ENCODE measurements around the gene SLC41A3.
A peak's percentile ranks its signal among the peaks of the same experiment; 100 is the strongest.

SLC41A3 gene

DNA sequence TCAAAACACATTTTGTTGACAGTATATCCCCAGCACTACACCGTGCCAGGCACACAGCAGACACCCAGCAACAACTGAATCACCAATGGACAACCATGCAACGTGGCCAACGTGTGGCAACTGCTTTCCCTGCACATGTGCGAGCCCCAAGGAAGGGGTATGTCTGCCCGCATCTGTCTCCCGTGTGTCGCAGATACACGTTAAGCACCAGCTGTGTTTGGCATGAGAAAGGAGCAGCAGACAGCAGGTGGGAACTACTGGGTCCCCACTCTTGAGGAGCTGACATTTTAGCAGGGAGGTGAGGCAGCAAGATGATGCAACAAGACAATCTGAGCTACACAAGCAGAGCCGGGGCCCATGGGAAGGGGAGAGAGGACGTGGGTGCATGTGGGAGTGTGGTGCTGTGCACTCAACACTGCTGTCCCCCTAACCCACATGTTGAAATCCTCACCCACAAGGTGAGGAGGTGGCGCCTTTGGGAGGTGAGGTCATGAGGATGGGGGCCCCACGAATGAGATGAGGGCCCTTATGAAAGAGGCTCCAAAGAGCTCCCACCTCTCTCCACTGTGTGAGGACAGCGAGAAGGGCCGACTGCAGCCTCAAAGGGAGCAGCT, 58.7 kb downstream of the SLC41A3 start:
- H3K27me3 ChIP-seq (ENCODE audit: control insufficient read depth, insufficient read depth, low read length), result no peaks in the 10 kb centered on the region
- H3K4me3 ChIP-seq (ENCODE audit: low read depth, low read length), result no peak overlapping the region
- H3K36me3 ChIP-seq (ENCODE audit: control insufficient read depth, insufficient read depth, low read length), result peaks cover 4% of the 10 kb centered on the region
- H3K9ac ChIP-seq (ENCODE audit: low read depth, low read length), result no peak overlapping the region
- H3K4me1 ChIP-seq (ENCODE audit: control insufficient read depth, insufficient read depth, low read length), result peaks cover 15% of the 10 kb centered on the region
- H3K9me3 ChIP-seq (ENCODE audit: control insufficient read depth, insufficient read depth, low read length), result peaks cover 11% of the 10 kb centered on the region

DNA sequence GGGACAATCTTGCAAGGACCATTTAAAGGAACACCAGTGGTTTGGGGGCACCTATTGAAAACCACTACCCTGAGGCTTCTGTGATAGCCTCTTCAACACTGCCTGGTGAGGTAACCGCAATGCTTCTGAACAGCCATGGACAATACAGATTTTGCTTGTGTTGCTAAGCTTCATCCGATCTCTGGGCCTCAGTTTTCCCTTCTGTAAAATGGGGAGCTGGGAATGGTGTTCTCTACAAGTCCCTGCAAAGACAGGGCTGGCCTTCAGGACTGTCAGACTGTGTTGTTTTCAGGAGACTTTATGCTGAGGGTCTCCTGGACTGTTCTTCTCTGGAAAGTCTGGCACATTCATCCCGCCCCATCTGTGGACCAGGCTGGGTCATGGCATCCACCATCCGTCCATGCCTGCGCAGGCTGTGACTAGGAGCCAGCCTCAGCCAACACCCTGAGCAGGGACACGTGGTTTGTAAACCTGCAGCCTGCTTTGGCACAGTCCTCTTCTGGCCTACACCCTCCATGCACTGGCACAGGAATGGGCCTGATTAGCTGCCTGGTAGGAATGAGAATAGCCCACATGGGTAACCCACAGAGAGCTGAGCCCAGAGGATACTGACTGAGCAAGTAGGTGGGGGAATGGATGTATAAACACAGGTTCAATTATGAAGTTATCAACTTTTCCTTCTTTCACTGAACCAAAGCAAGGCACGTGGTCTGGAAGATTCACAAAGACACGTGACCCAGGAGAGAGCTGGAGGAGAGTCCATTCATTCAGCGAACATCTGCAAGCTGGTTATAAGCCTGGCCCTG, 59.7 kb downstream of the SLC41A3 start:
- Histone ChIP-seq H3K4me3 (ENCODE audit: low read depth, low read length) (no peak overlapping the region), H3K36me3 (ENCODE audit: control insufficient read depth, insufficient read depth, low read length) (peaks cover 4% of the 10 kb centered on the region), H3K4me1 (ENCODE audit: control insufficient read depth, insufficient read depth, low read length) (peaks cover 15% of the 10 kb centered on the region), H3K9ac (ENCODE audit: low read depth, low read length) (no peak overlapping the region), H3K27me3 (ENCODE audit: control insufficient read depth, insufficient read depth, low read length) (no peaks in the 10 kb centered on the region), H3K9me3 (ENCODE audit: control insufficient read depth, insufficient read depth, low read length) (peaks cover 11% of the 10 kb centered on the region)

DNA sequence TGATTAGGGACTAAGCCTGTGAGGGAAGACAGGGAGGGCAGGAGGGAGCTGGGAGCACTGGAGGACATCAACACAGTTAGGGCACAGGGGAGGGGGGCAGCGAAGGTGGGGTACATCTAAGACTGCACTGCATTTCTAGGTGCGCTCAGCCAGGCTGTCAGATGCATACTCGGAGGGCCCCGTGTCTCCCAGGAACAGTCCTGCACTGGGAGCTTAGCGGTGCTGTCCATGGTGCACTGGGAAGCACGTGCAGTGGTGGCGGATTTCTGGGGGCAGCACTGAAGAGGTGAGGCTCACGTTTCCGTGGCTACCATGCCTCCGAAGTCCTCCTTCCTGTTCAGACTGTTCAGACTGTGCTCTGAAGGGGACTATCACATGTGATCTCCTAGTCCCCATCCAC, 60.5 kb downstream of the SLC41A3 start:
- peaks cover 15% of the 10 kb centered on the region for H3K4me1 ChIP-seq (ENCODE audit: control insufficient read depth, insufficient read depth, low read length)
- H3K9me3 ChIP-seq (ENCODE audit: control insufficient read depth, insufficient read depth, low read length), result peaks cover 9% of the 10 kb centered on the region
- H3K27me3 ChIP-seq (ENCODE audit: control insufficient read depth, insufficient read depth, low read length), result no peaks in the 10 kb centered on the region
- H3K4me3 ChIP-seq (ENCODE audit: low read depth, low read length), result no peak overlapping the region
- peaks cover 3% of the 10 kb centered on the region for H3K36me3 ChIP-seq (ENCODE audit: control insufficient read depth, insufficient read depth, low read length)
- H3K9ac ChIP-seq (ENCODE audit: low read depth, low read length), result no peak overlapping the region

DNA sequence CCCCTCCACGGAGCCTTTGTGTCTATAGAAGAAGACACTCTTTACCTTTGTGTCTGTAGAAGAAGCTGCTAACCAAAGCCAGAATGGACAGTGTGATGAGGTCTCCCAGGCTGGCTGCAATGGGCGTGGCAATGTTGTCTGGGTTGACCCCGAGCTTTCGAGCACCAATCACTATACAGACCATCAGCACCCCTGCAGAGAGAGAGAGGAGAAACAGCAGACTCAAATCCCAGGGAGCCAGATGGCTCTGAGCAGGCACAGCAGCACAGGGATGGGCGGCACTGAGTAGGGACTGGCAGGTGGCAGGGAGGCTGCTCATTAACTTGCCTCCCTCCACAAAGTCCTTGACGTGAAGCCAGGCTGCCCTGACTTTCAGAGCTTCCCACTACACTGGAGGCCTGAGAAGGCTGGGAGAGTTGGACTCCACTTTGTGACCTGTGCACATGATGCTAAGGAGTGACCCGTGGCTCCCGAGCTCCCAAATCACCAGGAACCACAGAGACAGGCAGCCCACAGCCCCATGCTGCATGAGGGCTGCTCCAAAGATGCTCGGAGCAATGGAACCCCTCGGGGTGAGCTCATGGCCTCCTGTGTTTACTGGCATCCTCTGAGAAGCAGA, 61.1 kb downstream of the SLC41A3 start:
- Histone ChIP-seq H3K36me3 (ENCODE audit: control insufficient read depth, insufficient read depth, low read length) (no peaks in the 10 kb centered on the region), H3K27me3 (ENCODE audit: control insufficient read depth, insufficient read depth, low read length) (no peaks in the 10 kb centered on the region), H3K4me3 (ENCODE audit: low read depth, low read length) (no peak overlapping the region), H3K9me3 (ENCODE audit: control insufficient read depth, insufficient read depth, low read length) (peaks cover 3% of the 10 kb centered on the region), H3K9ac (ENCODE audit: low read depth, low read length) (no peak overlapping the region), H3K4me1 (ENCODE audit: control insufficient read depth, insufficient read depth, low read length) (peaks cover 15% of the 10 kb centered on the region)

DNA sequence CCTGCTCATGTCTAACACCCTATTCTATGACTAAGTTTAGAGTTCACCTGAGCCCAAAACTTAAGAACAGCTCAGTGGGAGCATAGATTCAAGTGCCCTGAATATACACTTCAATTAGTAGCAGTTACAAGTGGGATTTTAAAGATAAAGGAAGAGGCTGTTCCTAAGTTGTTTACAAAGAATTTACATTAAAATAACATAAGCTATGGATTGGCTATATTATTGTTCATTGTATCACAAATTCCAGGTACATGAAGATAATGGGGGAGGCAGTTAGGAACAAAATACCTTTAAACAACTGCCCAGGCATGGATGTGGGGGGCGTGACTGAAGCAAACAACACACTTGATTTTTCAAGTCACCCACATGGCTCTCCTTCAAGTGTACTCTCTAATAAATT, 62.2 kb downstream of the SLC41A3 start:
- Histone ChIP-seq H3K9me3 (ENCODE audit: control insufficient read depth, insufficient read depth, low read length) (no peaks in the 10 kb centered on the region), H3K36me3 (ENCODE audit: control insufficient read depth, insufficient read depth, low read length) (no peaks in the 10 kb centered on the region), H3K4me1 (ENCODE audit: control insufficient read depth, insufficient read depth, low read length) (peaks cover 15% of the 10 kb centered on the region), H3K27me3 (ENCODE audit: control insufficient read depth, insufficient read depth, low read length) (no peaks in the 10 kb centered on the region), H3K4me3 (ENCODE audit: low read depth, low read length) (peak overlapping the region; percentile 13), H3K9ac (ENCODE audit: low read depth, low read length) (no peak overlapping the region)

DNA sequence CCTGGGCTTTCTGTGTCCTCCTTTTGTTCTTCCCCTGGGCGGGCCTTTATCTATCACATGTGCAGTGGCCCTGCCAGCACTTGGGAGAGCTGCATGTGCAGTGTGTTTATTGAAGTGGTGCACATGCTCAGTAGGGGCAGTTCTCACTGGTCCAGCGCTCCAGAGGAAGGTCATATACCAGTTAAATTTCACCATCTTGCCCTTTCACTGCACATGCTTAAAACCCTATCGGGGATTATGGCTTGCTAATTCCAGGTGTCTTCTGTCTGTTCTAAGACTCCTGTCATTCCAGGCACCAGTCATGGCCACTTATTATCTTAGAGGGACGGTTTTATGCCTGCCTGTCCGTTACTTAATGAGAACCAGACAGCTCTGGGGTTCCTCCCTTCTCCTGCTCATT, 62.7 kb downstream of the SLC41A3 start:
- Histone ChIP-seq H3K9ac (ENCODE audit: low read depth, low read length) (no peak overlapping the region), H3K4me3 (ENCODE audit: low read depth, low read length) (peak overlapping the region; percentile 13), H3K36me3 (ENCODE audit: control insufficient read depth, insufficient read depth, low read length) (no peaks in the 10 kb centered on the region), H3K9me3 (ENCODE audit: control insufficient read depth, insufficient read depth, low read length) (no peaks in the 10 kb centered on the region), H3K27me3 (ENCODE audit: control insufficient read depth, insufficient read depth, low read length) (no peaks in the 10 kb centered on the region), H3K4me1 (ENCODE audit: control insufficient read depth, insufficient read depth, low read length) (peaks cover 15% of the 10 kb centered on the region)

DNA sequence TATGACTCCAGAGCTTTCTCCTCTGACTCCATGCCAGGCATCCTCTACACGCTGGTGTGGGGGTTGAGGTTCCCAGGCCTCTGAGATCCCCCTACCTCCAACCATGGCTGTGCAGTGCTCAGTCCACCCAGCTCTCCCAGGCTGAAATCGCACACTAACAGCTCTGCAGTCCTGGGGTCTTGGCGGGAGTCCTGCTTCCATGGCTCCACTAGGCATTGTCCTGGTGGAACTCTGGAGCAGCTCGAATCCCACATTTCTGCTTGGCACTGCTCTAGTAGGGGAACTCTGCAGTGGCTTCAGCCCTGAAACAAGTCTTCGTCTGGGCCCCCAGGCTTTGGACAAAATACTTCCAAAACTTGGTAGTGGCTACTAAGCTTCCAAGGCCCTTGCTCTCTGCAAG, 64.2 kb downstream of the SLC41A3 start:
- no peak overlapping the region for H3K4me3 ChIP-seq (ENCODE audit: low read depth, low read length)
- H3K9ac ChIP-seq (ENCODE audit: low read depth, low read length), result no peak overlapping the region
- no peaks in the 10 kb centered on the region for H3K27me3 ChIP-seq (ENCODE audit: control insufficient read depth, insufficient read depth, low read length)
- H3K9me3 ChIP-seq (ENCODE audit: control insufficient read depth, insufficient read depth, low read length), result no peaks in the 10 kb centered on the region
- peaks cover 15% of the 10 kb centered on the region for H3K4me1 ChIP-seq (ENCODE audit: control insufficient read depth, insufficient read depth, low read length)
- peaks cover 5% of the 10 kb centered on the region for H3K36me3 ChIP-seq (ENCODE audit: control insufficient read depth, insufficient read depth, low read length)

DNA sequence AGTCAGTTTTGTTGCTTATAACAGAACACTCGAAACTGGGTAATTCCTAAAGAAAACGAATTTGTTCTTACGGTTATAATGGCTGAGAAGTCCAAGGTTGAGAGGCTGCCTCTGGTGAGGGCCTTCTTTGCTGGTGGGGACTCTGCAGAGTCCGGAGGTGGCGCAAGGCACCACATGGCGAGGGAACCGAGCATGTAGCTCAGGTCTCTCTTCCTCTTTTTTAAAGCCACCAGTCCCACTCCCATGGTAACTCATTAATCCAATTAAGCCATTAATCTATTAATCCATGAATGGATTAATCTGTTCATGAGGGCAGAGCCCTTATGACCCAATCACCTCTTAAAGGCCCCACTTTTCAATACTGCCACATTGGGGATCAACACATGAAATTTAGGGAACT, 64.9 kb downstream of the SLC41A3 start:
- Histone ChIP-seq H3K4me1 (ENCODE audit: control insufficient read depth, insufficient read depth, low read length) (peaks cover 18% of the 10 kb centered on the region), H3K4me3 (ENCODE audit: low read depth, low read length) (no peak overlapping the region), H3K27me3 (ENCODE audit: control insufficient read depth, insufficient read depth, low read length) (no peaks in the 10 kb centered on the region), H3K9me3 (ENCODE audit: control insufficient read depth, insufficient read depth, low read length) (no peaks in the 10 kb centered on the region), H3K9ac (ENCODE audit: low read depth, low read length) (no peak overlapping the region), H3K36me3 (ENCODE audit: control insufficient read depth, insufficient read depth, low read length) (peaks cover 8% of the 10 kb centered on the region)

DNA sequence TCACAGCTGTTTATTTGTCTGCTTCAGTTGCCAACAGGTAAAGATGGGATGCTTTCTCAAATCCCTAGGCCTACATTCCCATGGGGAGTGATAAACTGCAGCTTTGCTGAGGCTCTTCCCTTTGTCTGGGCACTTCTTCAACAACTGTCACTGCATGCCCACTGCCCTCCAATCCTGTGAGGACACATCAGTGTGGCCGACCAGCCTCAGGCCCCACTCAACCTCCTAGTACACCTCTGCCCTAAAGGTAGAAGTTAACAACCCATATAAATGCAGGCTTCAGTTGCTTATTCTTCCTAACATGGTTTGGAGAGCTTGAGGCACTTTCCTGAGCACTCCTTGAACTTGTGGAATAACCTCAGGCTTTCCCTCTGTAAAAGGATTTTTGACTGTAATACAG, 65.4 kb downstream of the SLC41A3 start:
- Histone ChIP-seq H3K9ac (ENCODE audit: low read depth, low read length) (no peak overlapping the region), H3K4me1 (ENCODE audit: control insufficient read depth, insufficient read depth, low read length) (peaks cover 18% of the 10 kb centered on the region), H3K4me3 (ENCODE audit: low read depth, low read length) (no peak overlapping the region), H3K9me3 (ENCODE audit: control insufficient read depth, insufficient read depth, low read length) (no peaks in the 10 kb centered on the region), H3K36me3 (ENCODE audit: control insufficient read depth, insufficient read depth, low read length) (peaks cover 8% of the 10 kb centered on the region), H3K27me3 (ENCODE audit: control insufficient read depth, insufficient read depth, low read length) (no peaks in the 10 kb centered on the region)

DNA sequence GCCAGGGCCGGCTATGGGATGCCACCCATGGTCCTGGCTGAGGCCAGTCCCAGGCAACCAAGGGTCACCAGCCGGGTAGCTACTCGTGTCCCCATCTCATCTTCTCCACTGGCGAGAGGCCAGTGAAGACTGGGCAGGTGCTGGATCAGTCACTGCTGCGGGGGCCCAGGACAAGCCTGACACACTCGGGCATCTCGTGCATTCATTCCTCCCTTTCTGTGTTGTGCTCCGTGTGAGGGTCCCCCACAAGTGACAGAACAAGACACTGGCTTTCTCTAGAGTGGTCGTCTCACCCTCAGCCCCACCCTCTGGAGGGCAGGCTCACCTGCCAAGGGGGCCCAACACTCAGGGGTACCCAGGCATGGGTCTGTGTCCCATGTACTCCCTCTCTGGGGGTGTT, 66.6 kb downstream of the SLC41A3 start:
- Histone ChIP-seq H3K27me3 (ENCODE audit: control insufficient read depth, insufficient read depth, low read length) (no peaks in the 10 kb centered on the region), H3K4me1 (ENCODE audit: control insufficient read depth, insufficient read depth, low read length) (peaks cover 16% of the 10 kb centered on the region), H3K36me3 (ENCODE audit: control insufficient read depth, insufficient read depth, low read length) (peaks cover 8% of the 10 kb centered on the region)

DNA sequence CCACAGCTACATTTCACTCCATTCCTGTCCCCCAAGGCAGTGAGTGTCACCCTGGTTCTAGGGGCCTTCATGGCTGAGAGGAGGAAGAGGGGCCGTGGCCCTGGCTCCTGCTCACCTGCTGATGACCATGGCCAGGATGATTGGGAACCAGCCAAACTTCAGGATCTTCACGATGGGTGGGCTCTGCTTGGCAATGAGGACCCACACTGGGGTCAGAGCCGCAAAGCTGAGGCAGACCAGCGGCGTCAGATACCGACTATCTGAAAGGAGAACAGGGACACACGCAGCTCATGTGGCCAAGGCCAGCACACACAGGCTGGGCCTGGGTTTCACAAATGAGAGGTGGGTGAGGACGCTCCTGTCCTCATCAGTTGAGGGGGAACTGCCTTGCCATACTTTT, 67.3 kb downstream of the SLC41A3 start:
- no peaks in the 10 kb centered on the region for H3K9me3 ChIP-seq (ENCODE audit: control insufficient read depth, insufficient read depth, low read length)
- H3K4me1 ChIP-seq (ENCODE audit: control insufficient read depth, insufficient read depth, low read length), result peaks cover 9% of the 10 kb centered on the region
- no peak overlapping the region for H3K4me3 ChIP-seq (ENCODE audit: low read depth, low read length)
- peaks cover 8% of the 10 kb centered on the region for H3K36me3 ChIP-seq (ENCODE audit: control insufficient read depth, insufficient read depth, low read length)
- H3K9ac ChIP-seq (ENCODE audit: low read depth, low read length), result no peak overlapping the region
- H3K27me3 ChIP-seq (ENCODE audit: control insufficient read depth, insufficient read depth, low read length), result no peaks in the 10 kb centered on the region

More for the DNA sequence above, 66.6 kb downstream of the SLC41A3 start:
- Histone ChIP-seq H3K4me3 (ENCODE audit: low read depth, low read length) (no peak overlapping the region), H3K9me3 (ENCODE audit: control insufficient read depth, insufficient read depth, low read length) (no peaks in the 10 kb centered on the region), H3K9ac (ENCODE audit: low read depth, low read length) (no peak overlapping the region)

DNA sequence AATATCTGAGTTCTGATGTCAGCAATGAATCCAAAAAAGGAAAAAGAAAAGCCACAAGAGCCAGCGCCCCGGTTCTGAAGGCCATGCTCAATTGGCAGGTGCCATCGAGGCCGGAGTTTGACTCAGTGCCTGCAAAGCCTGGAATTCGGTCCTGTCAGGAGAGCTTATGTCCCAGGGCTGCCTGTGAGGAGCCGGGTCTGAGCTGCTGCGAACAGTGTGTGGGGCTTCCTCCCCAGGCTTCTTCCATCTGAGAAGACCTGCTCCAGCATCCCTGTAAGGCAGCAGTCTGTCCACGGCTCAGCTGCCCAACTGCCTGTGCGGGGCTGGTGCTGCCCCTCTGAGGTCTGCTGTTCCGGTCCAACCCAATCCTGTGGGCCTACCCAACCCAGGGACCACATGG, 68.8 kb downstream of the SLC41A3 start:
- Histone ChIP-seq H3K36me3 (ENCODE audit: control insufficient read depth, insufficient read depth, low read length) (peaks cover 8% of the 10 kb centered on the region), H3K4me3 (ENCODE audit: low read depth, low read length) (no peak overlapping the region), H3K4me1 (ENCODE audit: control insufficient read depth, insufficient read depth, low read length) (peaks cover 3% of the 10 kb centered on the region), H3K9ac (ENCODE audit: low read depth, low read length) (no peak overlapping the region), H3K9me3 (ENCODE audit: control insufficient read depth, insufficient read depth, low read length) (no peaks in the 10 kb centered on the region), H3K27me3 (ENCODE audit: control insufficient read depth, insufficient read depth, low read length) (no peaks in the 10 kb centered on the region)

All from iPS-15b (cell line).